ENCODE measurements around the gene SETD1B.

GRCh38 chr12:121871467-121871866 lies 67.7 kb downstream of the SETD1B start:
- TF ChIP-seq CTCF (IDR thresholded peaks at IDR 0.05; ENCODE audit: extremely low read depth in 1 of 2, insufficient read depth in 1 of 2, low read depth in 1 of 2, low read length in 2 of 2) (no peak), POLR2A (IDR thresholded peaks at IDR 0.05; ENCODE audit: low read depth, low read length) (no peak), EZH2 (IDR thresholded peaks at IDR 0.05; ENCODE audit: borderline replicate concordance, low read depth, low read length, severe bottlenecking) (no peak), MYC (IDR thresholded peaks at IDR 0.05; ENCODE audit: low read depth, low read length) (no peak), GATA2 (IDR thresholded peaks at IDR 0.05; ENCODE audit: insufficient read depth, insufficient read length, low read depth, low read length) (no peak), POLR2AphosphoS5 (IDR thresholded peaks at IDR 0.05; ENCODE audit: insufficient read depth, low read depth, low read length) (no peak)

Measured in endothelial cell of umbilical vein (primary cell).